Fibroblast of lung (primary cell): ENCODE results near the gene TMPRSS5. TPM values are rescaled to one million over a fixed set of nuclear protein-coding genes. Genes with fewer than 3 reads are reported as not detected.
A peak's percentile ranks its signal among the peaks of the same experiment; 100 is the strongest.

ENCODE experiments used
- DNase-seq, 2 donors: peaks; one replicate each; pipeline versions ENCODE4 v3.0.0 to v3.0.0-alpha.2; 2010; ENCODE audit warnings: low read depth in 2 of 2
- H2AFZ ChIP-seq: 2 replicates; pipeline ENCODE4 v1.5.1; 2012; ENCODE audit warnings: low read length, control low read depth, inconsistent platforms
- H3K27ac ChIP-seq: 2 replicates; pipeline ENCODE4 v1.5.1; 2011; ENCODE audit warnings: low read length, control low read depth; ENCODE audit not compliant: insufficient read depth
- H3K27me3 ChIP-seq: 2 replicates; pipeline ENCODE4 v1.5.1; 2011; ENCODE audit warnings: mild to moderate bottlenecking, low read length; ENCODE audit not compliant: control insufficient read depth, insufficient read depth
- H3K36me3 ChIP-seq: 2 replicates; pipeline ENCODE4 v1.5.1; 2011; ENCODE audit warnings: low read length; ENCODE audit not compliant: control insufficient read depth, insufficient read depth
- H3K4me1 ChIP-seq: 2 replicates; pipeline ENCODE4 v1.5.1; 2011; ENCODE audit warnings: low read length; ENCODE audit not compliant: control insufficient read depth, insufficient read depth; ENCODE audit errors: extremely low read depth
- H3K4me2 ChIP-seq: 2 replicates; pipeline ENCODE4 v1.5.1; 2011; ENCODE audit warnings: low read length, control low read depth; ENCODE audit not compliant: insufficient read depth; ENCODE audit errors: extremely low read depth
- H3K4me3 ChIP-seq, 4 experiments: fragments of 200-600 bp in 1 of 4; sonication (generic) in 1 of 4; replicated peaks in 1 of 4; 2 replicates each; pipeline ENCODE4 v1.5.1; 2011 to 2016; ENCODE audit warnings: low read length in 4 of 4, low read depth in 3 of 4, mild to moderate bottlenecking in 3 of 4, control low read depth in 2 of 4, inconsistent platforms in 1 of 4, mixed read lengths in 1 of 4; ENCODE audit not compliant: insufficient read depth in 1 of 4; ENCODE audit errors: control extremely low read depth in 1 of 4
- H3K79me2 ChIP-seq: 2 replicates; pipeline ENCODE4 v1.5.1; 2012; ENCODE audit warnings: mild to moderate bottlenecking, low read length, inconsistent platforms; ENCODE audit not compliant: control insufficient read depth, insufficient read depth
- H3K9ac ChIP-seq: 2 replicates; pipeline ENCODE4 v1.5.1; 2011; ENCODE audit warnings: mild to moderate bottlenecking, low read length, control low read depth; ENCODE audit not compliant: insufficient read depth
- H3K9me3 ChIP-seq: 2 replicates; pipeline ENCODE4 v1.5.1; 2012; ENCODE audit warnings: low read depth, low read length; ENCODE audit not compliant: control insufficient read depth, insufficient read depth
- H4K20me1 ChIP-seq: 2 replicates; pipeline ENCODE4 v1.5.1; 2011; ENCODE audit warnings: low read length; ENCODE audit not compliant: control insufficient read depth, insufficient read depth; ENCODE audit errors: extremely low read depth
- EZH2 ChIP-seq: IDR thresholded peaks from 2 replicates; pipeline ENCODE4 v1.5.1; 2012; ENCODE audit warnings: low read length, control low read depth, mild to moderate bottlenecking; ENCODE audit errors: missing control alignments
- polyA plus RNA-seq, 2 donors: library from polyadenylated mRNA; depleted of rRNA in 1 of 2; stranded (reverse) in 1 of 2; unstranded in 1 of 2; fragments of >200 nt; gene quantifications; 2 replicates each; pipeline ENCODE4 v1.2.1, GENCODE V29; 2011 to 2012; ENCODE audit warnings: missing spikeins in 1 of 2
- total RNA-seq: library from RNA; depleted of rRNA; stranded (reverse); fragments of >200 nt; gene quantifications from 2 replicates; pipeline ENCODE4 v1.2.1, GENCODE V29; 2014
- TF ChIP-seq, protein P1 (sequence below), 2 donors: IDR thresholded peaks in 1 of 2; conservative IDR thresholded peaks in 1 of 2; 1 replicate in 1 of 2; 2 replicates in 1 of 2; pipeline ENCODE4 v1.5.1; 2011 to 2012; ENCODE audit warnings: low read length in 2 of 2, control low read depth in 1 of 2, inconsistent platforms in 1 of 2, low read depth in 1 of 2, mild to moderate bottlenecking in 1 of 2

TMPRSS5 gene
- total and polyA plus RNA-seq, 2 donors (not counting 1 experiment from before 2014, with no cell fraction given): 0.08 to 0.17 TPM

DNA sequence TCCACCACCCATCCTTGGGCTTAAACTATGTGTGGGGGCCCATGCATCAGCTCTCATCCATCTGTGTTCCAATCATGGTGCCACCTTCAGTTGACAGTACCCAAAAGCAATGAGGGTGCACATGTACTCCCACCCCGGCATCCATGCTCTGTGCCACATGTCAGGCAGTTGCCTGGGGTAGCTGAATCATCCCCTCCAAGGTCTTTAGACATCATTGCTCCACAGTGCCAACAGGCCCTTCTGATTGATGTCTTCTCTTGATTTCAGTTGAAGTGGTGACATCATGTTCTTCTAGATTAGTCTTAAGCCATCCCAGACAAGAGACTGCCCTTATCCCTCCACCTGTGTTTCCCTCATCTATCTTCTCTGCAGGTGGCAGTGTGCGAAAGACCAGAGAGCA is 42.5 kb downstream of the TMPRSS5 start:
- DNase-seq: peak in 1 of 2 donors; percentile 63
- H3K4me1 ChIP-seq: no peaks in the 10 kb centered on the region
- H3K9me3 ChIP-seq: no peaks in the 10 kb centered on the region
- H3K9ac ChIP-seq: no peak overlapping the region
- H3K79me2 ChIP-seq: no peaks in the 10 kb centered on the region
- no peak overlapping the region for H3K4me2 ChIP-seq
- TF ChIP-seq, protein P1, sequence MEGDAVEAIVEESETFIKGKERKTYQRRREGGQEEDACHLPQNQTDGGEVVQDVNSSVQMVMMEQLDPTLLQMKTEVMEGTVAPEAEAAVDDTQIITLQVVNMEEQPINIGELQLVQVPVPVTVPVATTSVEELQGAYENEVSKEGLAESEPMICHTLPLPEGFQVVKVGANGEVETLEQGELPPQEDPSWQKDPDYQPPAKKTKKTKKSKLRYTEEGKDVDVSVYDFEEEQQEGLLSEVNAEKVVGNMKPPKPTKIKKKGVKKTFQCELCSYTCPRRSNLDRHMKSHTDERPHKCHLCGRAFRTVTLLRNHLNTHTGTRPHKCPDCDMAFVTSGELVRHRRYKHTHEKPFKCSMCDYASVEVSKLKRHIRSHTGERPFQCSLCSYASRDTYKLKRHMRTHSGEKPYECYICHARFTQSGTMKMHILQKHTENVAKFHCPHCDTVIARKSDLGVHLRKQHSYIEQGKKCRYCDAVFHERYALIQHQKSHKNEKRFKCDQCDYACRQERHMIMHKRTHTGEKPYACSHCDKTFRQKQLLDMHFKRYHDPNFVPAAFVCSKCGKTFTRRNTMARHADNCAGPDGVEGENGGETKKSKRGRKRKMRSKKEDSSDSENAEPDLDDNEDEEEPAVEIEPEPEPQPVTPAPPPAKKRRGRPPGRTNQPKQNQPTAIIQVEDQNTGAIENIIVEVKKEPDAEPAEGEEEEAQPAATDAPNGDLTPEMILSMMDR (conservative IDR thresholded peaks at IDR 0.05 in 1 of 2, IDR thresholded peaks at IDR 0.05 in 1 of 2; ENCODE audit: low read depth in 1 of 2, low read length in 2 of 2): no peak
- TF ChIP-seq EZH2: no peak
- no peaks in the 10 kb centered on the region for H3K36me3 ChIP-seq
- no peak overlapping the region for H3K27ac ChIP-seq
- H2AFZ ChIP-seq: no peak overlapping the region
- H4K20me1 ChIP-seq: no peaks in the 10 kb centered on the region
- no peak overlapping the region for H3K4me3 ChIP-seq
- H3K27me3 ChIP-seq: no peaks in the 10 kb centered on the region

DNA sequence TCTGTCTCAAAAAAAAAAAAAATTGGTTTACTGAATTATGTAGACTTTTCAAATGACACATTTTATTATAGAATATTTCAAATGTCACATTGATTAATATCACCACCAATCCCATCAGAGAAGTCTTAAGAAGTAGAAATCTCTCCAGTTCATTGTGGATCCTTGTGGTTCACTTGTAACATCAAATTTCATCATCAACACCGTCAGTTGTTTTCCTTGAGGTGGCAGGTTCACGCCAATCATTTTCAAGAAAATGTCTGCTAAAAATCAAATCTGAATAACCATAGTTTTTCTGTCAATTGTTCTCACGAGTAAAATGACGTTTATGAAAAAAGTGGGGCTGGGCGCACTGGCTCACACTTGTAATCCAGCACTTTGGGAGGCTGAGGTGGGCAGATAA is 50.3 kb downstream of the TMPRSS5 start:
- no peak overlapping the region for H2AFZ ChIP-seq
- no peaks in the 10 kb centered on the region for H3K9me3 ChIP-seq
- no peak for DNase-seq
- no peaks in the 10 kb centered on the region for H3K79me2 ChIP-seq
- no peak overlapping the region for H3K4me2 ChIP-seq
- no peak overlapping the region for H3K27ac ChIP-seq
- no peak overlapping the region for H3K4me3 ChIP-seq
- TF ChIP-seq, protein P1 (conservative IDR thresholded peaks at IDR 0.05 in 1 of 2, IDR thresholded peaks at IDR 0.05 in 1 of 2; ENCODE audit: low read depth in 1 of 2, low read length in 2 of 2): no peak
- TF ChIP-seq EZH2: no peak
- no peaks in the 10 kb centered on the region for H4K20me1 ChIP-seq
- no peaks in the 10 kb centered on the region for H3K27me3 ChIP-seq
- H3K36me3 ChIP-seq: no peaks in the 10 kb centered on the region
- H3K4me1 ChIP-seq: no peaks in the 10 kb centered on the region
- no peak overlapping the region for H3K9ac ChIP-seq

DNA sequence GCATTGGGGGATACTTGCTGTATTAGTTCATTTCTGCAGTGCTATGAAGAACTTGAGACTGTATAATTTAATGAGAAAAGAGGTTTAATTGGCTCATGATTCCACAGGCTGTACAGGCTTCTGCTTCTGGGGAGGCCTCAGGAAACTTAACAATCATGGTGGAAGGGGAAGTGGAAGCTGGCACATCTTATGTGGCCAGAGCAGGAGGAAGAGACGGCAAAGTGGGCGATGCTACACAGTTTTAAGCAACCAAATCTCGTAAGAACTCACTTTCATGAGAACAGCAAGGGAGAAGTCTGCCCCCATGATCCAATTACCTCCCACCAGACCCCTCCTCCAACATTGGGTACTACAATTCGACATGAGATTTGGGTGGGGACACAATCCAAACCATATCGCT is 55.1 kb downstream of the TMPRSS5 start:
- no peak for DNase-seq
- H2AFZ ChIP-seq: no peak overlapping the region
- no peak overlapping the region for H3K4me3 ChIP-seq
- H3K9ac ChIP-seq: no peak overlapping the region
- no peaks in the 10 kb centered on the region for H3K79me2 ChIP-seq
- no peak overlapping the region for H3K27ac ChIP-seq
- H3K27me3 ChIP-seq: no peaks in the 10 kb centered on the region
- no peak for TF ChIP-seq EZH2
- TF ChIP-seq, protein P1 (conservative IDR thresholded peaks at IDR 0.05 in 1 of 2, IDR thresholded peaks at IDR 0.05 in 1 of 2; ENCODE audit: low read depth in 1 of 2, low read length in 2 of 2): no peak
- no peaks in the 10 kb centered on the region for H4K20me1 ChIP-seq
- H3K9me3 ChIP-seq: no peaks in the 10 kb centered on the region
- no peaks in the 10 kb centered on the region for H3K36me3 ChIP-seq
- no peaks in the 10 kb centered on the region for H3K4me1 ChIP-seq
- no peak overlapping the region for H3K4me2 ChIP-seq
